AG09319 (cell line): ENCODE data around the gene RET.

Experiments used
- DNase-seq: peaks from one replicate; pipeline ENCODE4 v3.0.0-alpha.2; 2010; ENCODE audit warnings: low read depth; ENCODE audit errors: extremely low read depth
- TF ChIP-seq, protein P1 (sequence below): IDR thresholded peaks from 2 replicates; pipeline ENCODE4 v1.5.1; 2011; ENCODE audit warnings: low read depth, mild to moderate bottlenecking, inconsistent platforms, low read length, moderate library complexity

Gene RET

DNA sequence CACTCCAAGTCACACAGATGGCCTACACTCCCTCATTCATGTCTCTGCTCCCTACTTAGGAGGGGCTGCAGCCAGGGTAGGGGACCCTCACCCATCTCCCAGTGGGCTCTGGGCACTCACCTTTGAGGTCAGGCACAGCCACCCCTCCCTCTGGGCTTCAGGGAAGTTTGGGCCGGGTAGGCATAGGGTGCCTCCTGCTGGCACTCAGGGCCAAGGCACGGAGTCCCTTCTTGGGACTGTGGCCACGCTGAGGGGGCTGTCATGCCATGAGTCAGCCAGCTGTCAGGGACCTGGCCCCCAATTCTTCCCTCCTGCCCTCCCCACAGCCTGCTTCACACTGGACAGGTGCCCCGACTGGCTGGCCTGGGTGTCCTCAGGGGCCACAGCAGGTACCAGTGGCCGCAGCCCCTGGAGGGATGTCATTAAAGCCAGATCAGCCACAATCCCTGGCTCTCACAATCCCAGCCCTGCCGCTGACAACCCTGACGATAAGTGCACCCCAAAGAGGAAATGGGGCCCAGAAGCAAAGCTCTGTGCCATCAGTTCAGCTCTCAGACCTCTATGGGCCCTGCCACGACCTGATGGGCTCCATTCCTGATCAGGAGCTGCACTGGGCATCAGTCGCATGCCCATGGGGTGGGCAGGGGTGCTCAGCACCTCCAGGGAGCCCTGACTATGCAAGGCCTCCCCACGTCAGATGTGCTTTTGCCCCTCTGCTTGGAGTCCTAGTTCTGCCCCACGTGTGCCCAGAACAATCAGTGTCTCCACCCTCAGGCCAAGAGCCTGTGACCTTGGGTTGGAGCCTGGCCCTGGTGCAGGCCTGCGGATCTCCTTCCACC lies 34.1 kb upstream of the RET start:
- TF ChIP-seq, protein P1, sequence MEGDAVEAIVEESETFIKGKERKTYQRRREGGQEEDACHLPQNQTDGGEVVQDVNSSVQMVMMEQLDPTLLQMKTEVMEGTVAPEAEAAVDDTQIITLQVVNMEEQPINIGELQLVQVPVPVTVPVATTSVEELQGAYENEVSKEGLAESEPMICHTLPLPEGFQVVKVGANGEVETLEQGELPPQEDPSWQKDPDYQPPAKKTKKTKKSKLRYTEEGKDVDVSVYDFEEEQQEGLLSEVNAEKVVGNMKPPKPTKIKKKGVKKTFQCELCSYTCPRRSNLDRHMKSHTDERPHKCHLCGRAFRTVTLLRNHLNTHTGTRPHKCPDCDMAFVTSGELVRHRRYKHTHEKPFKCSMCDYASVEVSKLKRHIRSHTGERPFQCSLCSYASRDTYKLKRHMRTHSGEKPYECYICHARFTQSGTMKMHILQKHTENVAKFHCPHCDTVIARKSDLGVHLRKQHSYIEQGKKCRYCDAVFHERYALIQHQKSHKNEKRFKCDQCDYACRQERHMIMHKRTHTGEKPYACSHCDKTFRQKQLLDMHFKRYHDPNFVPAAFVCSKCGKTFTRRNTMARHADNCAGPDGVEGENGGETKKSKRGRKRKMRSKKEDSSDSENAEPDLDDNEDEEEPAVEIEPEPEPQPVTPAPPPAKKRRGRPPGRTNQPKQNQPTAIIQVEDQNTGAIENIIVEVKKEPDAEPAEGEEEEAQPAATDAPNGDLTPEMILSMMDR: no peak
- DNase-seq: no peak

DNA sequence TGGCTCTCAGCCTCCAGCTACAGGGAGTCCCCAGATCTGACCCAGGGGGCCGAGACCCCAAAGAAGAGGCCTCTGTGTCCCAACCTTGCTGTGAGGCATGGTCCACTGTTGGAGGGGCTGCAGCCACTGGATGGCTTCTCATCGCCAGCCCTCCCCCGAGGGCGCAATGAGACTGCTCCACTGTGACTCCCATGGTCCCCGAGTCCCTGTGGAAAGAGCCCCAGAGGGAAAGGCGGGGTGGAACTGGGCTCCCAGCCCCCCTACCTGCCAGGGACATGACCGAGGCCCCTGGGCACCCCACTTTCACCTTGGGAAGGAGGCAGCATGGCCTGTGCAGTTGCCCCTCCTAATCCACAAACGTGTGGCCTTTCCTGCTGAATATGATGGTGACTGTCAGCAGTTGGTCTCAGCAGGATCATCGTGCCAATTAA lies 33.5 kb upstream of the RET start:
- no peak for DNase-seq
- TF ChIP-seq, protein P1: no peak

DNA sequence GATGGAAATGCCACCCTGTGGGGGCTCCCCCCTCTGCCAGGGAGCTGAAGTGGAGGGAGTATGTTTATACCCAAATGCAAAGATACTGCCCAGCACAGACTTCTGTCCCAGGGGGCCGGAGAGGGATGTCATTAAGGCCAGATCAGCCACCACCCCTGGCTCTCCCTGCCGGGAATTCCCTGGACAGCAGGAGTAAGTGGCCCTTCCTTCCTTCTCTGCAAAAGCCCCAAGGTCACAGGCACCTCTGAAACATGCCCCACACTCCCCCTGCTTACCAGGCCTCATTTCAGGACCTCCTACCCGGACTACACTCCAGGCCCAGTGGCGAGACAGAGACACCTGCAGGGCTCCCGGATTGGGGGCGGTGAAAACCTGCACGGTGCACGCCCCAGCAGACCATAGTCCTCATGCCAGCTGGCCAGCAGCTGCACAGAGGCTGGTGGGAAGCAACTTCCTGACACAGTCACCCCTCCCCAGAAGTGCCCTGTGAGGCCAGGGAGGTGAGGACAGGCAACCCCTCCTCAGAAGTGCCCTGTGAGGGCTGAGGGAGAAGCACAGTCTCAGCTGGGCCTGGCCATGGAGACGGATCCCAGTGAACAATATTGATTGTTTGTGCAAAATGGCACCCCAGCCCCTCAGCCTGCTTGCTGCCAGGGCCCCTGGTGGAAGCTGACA lies 33.0 kb upstream of the RET start:
- TF ChIP-seq, protein P1: no peak
- no peak for DNase-seq

DNA sequence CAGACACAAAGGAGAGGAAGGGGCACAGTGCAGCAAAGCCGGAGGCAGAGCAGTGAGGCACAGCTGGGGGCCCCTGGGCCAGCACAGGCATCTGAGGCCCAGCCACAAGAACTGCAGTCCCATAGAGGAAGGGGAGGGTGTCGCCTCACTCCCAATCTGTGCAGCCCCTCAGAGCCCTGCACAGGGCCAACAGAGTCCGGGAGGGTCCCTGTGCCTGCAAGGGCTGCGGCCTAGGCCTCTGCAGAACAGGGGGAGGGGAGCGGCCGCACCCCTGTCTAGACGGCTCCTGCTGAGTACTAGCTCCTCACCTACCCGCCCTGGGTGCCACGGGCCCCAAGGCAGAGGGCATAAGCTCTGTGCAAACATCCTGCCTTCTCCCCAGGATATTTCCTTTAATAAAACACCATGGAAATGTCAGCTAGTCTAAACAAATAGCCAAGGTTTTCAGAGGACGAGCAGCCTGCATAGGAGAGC lies 32.4 kb upstream of the RET start:
- no peak for DNase-seq
- TF ChIP-seq, protein P1: no peak

DNA sequence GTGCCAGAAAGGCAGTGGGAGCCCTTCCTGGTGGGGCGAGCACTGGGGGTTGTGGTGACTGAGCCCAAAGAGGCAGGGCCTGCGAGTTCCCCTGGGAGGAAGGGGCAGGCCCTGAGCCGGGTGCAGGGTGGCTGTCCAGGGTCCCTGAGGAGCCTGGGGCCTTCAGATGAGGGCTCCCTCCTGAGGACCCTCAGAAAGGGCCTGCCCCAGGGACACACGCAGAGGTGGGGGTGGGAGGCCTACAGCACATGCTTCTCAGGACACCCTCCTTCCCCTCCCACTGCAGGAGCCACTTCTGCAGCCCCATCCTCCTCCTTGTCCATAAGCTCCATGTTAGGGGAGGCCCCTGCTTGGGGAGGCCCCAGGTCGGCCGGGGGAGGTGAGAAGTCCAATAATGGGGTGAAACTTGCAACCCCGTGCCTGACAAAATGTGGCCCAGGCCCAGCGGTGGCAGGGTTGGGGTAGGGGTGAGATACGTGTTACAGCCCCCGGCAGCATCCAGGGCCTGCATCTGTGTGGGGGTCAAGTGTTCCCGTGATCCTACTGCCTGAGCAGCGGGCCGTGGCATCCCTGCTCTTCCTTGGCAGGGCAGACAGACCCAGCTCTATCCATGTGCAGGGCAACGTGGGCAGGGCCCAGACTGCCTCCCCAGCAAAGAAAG lies 31.8 kb upstream of the RET start:
- TF ChIP-seq, protein P1: no peak
- no peak for DNase-seq

DNA sequence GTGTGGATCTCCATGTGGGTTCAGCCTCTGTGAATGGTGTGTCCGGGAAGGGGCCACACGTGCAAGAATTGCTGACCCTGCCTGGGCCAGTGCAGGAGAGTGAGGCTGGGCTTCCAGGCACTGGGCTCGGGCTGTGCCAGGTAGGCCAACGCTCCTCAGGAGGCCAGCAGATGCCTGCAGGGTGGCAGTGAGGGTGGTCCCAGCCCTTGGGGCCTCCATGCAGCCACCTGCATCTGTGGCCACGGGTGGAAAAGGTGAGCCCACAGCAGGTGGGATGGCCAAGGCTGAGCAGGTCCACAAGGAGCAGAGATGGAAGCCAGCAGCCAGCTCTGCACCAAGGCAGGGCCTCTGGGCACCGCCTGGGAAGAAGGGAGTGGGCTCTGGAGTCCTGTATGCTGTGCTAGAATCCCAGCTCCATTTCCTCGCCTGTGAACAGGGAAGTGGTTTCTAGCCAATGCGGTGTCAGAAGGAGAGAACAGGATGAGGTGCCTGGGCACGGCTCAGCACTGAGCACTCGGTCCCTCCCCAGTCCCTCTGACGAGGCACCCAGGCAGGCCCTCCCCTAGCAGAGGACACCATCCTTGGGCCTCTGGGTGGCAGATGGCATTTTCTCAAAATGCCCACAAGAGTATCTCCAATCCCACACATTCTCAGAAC lies 31.1 kb upstream of the RET start:
- no peak for DNase-seq

More for the DNA sequence above, 31.1 kb upstream of the RET start:
- TF ChIP-seq, protein P1: no peak
